Heart right ventricle (tissue), 16 donors: ENCODE data around the gene PCDHB12. TPM values are rescaled to one million over a fixed set of nuclear protein-coding genes. Genes with fewer than 3 reads are reported as not detected.
"Not testable (repeated sequence)": the region's sequence is repeated elsewhere in the genome, so short reads cannot be mapped to it uniquely, and the experiment has no call there.

Experiments used
- ATAC-seq, 8 donors: fragments of 200-7000 bp; cut with Tn5 transposase; one replicate each; pipeline ENCODE4 v1.9.1; 2020; ENCODE audit warnings: mild to moderate bottlenecking in 8 of 8, moderate library complexity in 8 of 8, moderate number of reproducible peaks in 1 of 8
- DNase-seq, 2 donors: peaks; one replicate each; pipeline ENCODE4 v3.0.0-alpha.2; 2020
- H3K27ac ChIP-seq, 10 donors: fragments of 200-600 bp; sonication (generic) in 2 of 10; one replicate each; pipeline versions ENCODE4 v1.5.0 to v1.8.0; 2020 to 2022; ENCODE audit warnings: mild to moderate bottlenecking in 3 of 10
- H3K27me3 ChIP-seq, 7 donors: fragments of 200-600 bp; one replicate each; pipeline ENCODE4 v1.8.0; 2021 to 2022; ENCODE audit warnings: mild to moderate bottlenecking in 2 of 7
- H3K36me3 ChIP-seq, 9 donors: fragments of 200-600 bp; sonication (generic) in 1 of 9; one replicate each; pipeline versions ENCODE4 v1.5.0 to v1.8.0; 2020 to 2022; ENCODE audit warnings: mild to moderate bottlenecking in 2 of 9
- H3K4me1 ChIP-seq, 9 donors: fragments of 200-600 bp; sonication (generic) in 1 of 9; one replicate each; pipeline versions ENCODE4 v1.5.0 to v1.8.0; 2020 to 2022; ENCODE audit warnings: mild to moderate bottlenecking in 4 of 9
- H3K4me3 ChIP-seq, 10 donors: fragments of 200-600 bp; sonication (generic) in 2 of 10; one replicate each; pipeline versions ENCODE4 v1.5.0 to v1.8.0; 2020 to 2022; ENCODE audit warnings: mild to moderate bottlenecking in 7 of 10, moderate library complexity in 2 of 10
- H3K9me3 ChIP-seq, 11 donors: fragments of 200-600 bp in 10 of 11; sonication (generic) in 2 of 11; one replicate each; pipeline versions ENCODE4 v1.5.0 to v1.8.0; 2013 to 2022; ENCODE audit warnings: mild to moderate bottlenecking in 2 of 11, control low read depth in 1 of 11, moderate library complexity in 1 of 11
- CTCF ChIP-seq, 9 donors: fragments of 200-600 bp; sonication (generic) in 2 of 9; IDR thresholded peaks; one replicate each; pipeline versions ENCODE4 v1.5.0 to v1.8.0; 2021 to 2022; ENCODE audit warnings: antibody characterized with exemption in 9 of 9, mild to moderate bottlenecking in 5 of 9, moderate library complexity in 1 of 9
- WGBS, 2 donors: extraction: QIAGEN DNeasy Blood & Tissue Kit; methylation state at CpG; one replicate each; pipeline ENCODE4 v1.1.7; 2013; ENCODE audit warnings: inconsistent platforms in 1 of 2; 5-methylcytosine and 5-hydroxymethylcytosine counted together
- intact Hi-C, 10 donors: fragments of 100-400 bp; cut with DNase I; formaldehyde crosslinking; loops; one replicate each; pipeline versions ENCODE4 v1.11.1 to v1.14.2; 2022
- polyA plus RNA-seq, 2 donors: library from polyadenylated mRNA; stranded (reverse); fragments of 200-250 nt; gene quantifications; one replicate each; pipeline ENCODE4 v1.2.3, GENCODE V29; 2013
- total RNA-seq, 10 donors: library from RNA; stranded (reverse); fragmentation: NEBNext Ultra II Directional in 3 of 10; extraction: Animal tissue kit (Norgen Biotek cat#: 25700) in 3 of 10; gene quantifications; one replicate each; pipeline versions ENCODE4 v1.2.1 to v1.2.4, GENCODE V29; 2021 to 2023
- donor health status: Arrhythmogenic right ventricular cardiomyopathy.
- donor health status: ischemic (EF 13 %, LVEDD 7.1; RV severe dilation, severe dysfunction).
- donor health status: healthy with polysubstance abuse.
- donor health status: DM: no; HTN: yes; CAD: no.
- donor health status: DM: no; HTN: no; CAD: no.
- donor health status: ischemic (EF 25% LVEDD 6.9; RV normal size, moderate dysfunction).
- donor health status: ischemic (EF 25% LVEDD 5.7; RV mildly dilated, moderate dysfunction).
- donor health status: healthy.
- donor health status: DM: yes; HTN: yes; CAD: no.
- donor health status: Ischemic cardiomyopathy.
- donor health status: ischemic (EF 35%, LVEDD 5.7; RV mildly dilated, moderate dysfunction).
- donor health status: nonischemic (EF 11% LVEDD 7.7; RV severe dilation, severe dysfunction).
- donor health status: DM: yes; HTN: yes; CAD: no.
- donor health status: PGD.
- donor health status: ischemic (EF 29% LVEDD 5.4; RV normal size, mild dysfunction).
- donor health status: nonischemic (EF 23%, LVEDD 6.1; RV moderate dilation, normal function).

PCDHB12 gene
- total and polyA plus RNA-seq, 12 donors = 0.51 to 1.7 (median 1.0) TPM

- DNase-seq, H3K27ac ChIP-seq, H3K4me1 ChIP-seq, H3K36me3 ChIP-seq, intact Hi-C loops: not testable (repeated sequence)
- 21 to 23% methylated on average over 12 to 14 of the region's 18 CpGs for WGBS, 2 donors
- ATAC-seq = peak in 6 of 8 donors; percentile 24 to 85 (median 64)
- Histone ChIP-seq H3K27me3 (peaks cover 0 to 77% (median 56%) of the 10 kb centered on the region in 7 donors), H3K4me3 (peak within 1 kb of the TSS in 2 of 10 donors; percentile 16 to 41), H3K9me3 (peaks cover 0 to 85% (median 7%) of the 10 kb centered on the region in 11 donors)
- TF ChIP-seq CTCF (IDR thresholded peaks at IDR 0.05) = peak in 7 of 9 donors; percentile 8 to 36 (median 16)
These were observed 30.8 kb upstream of the PCDHB12 start, which contains the start of gene PCDHB8 for GRCh38 chr5:141177577-141178191. Gene PCDHB8, plus strand, starts transcription at chr5:141177790. Its CDS starts 245 bp downstream, at chr5:141178035.

GRCh38 chr5:141179371-141179770 lies 29.1 kb upstream of the PCDHB12 start:
- peaks cover 0 to 84% (median 18%) of the 10 kb centered on the region in 11 donors for H3K9me3 ChIP-seq
- H3K4me3 ChIP-seq, H3K36me3 ChIP-seq, intact Hi-C loops, ATAC-seq, DNase-seq, H3K27ac ChIP-seq, H3K4me1 ChIP-seq: not testable (repeated sequence)
- H3K27me3 ChIP-seq = peaks cover 0 to 71% (median 61%) of the 10 kb centered on the region in 7 donors
- 35 to 37% methylated on average over 28 to 35 of the region's 39 CpGs for WGBS, 2 donors

GRCh38 chr5:141179876-141180275 lies 28.6 kb upstream of the PCDHB12 start:
- DNase-seq, H3K4me3 ChIP-seq, H3K27ac ChIP-seq, H3K4me1 ChIP-seq, H3K36me3 ChIP-seq, ATAC-seq: not testable (repeated sequence)
- 22 to 31% methylated on average over 19 to 22 of the region's 32 CpGs for WGBS, 2 donors
- Histone ChIP-seq H3K27me3 (peaks cover 0 to 72% (median 61%) of the 10 kb centered on the region in 7 donors), H3K9me3 (peaks cover 0 to 84% (median 18%) of the 10 kb centered on the region in 11 donors)
- intact Hi-C loops = loop anchor here in 3 of 10 donors (5.0 to 10.0 kb wide), 2 partner anchors 382 to 385 kb away; no protein-coding TSS in a partner anchor

GRCh38 chr5:141180313-141180712 lies 28.2 kb upstream of the PCDHB12 start:
- H3K9me3 ChIP-seq = peaks cover 0 to 84% (median 18%) of the 10 kb centered on the region in 11 donors

More at GRCh38 chr5:141180313-141180712, 28.2 kb upstream of the PCDHB12 start:
- WGBS, 2 donors = 41 to 45% methylated on average over 1 of the region's 1 CpG
- Histone ChIP-seq H3K4me1 (no peaks in the 10 kb centered on the region), H3K27me3 (peaks cover 0 to 72% (median 60%) of the 10 kb centered on the region in 7 donors), H3K36me3 (peaks cover 0 to 12% (median 0%) of the 10 kb centered on the region in 9 donors), H3K4me3 (no peak overlapping the region), H3K27ac (no peak overlapping the region)
- DNase-seq (no peak), ATAC-seq (no peak)
- intact Hi-C loops = loop anchor here in 3 of 10 donors (5.0 to 10.0 kb wide), 2 partner anchors 382 to 384 kb away; no protein-coding TSS in a partner anchor
- no peak for TF ChIP-seq CTCF (IDR thresholded peaks at IDR 0.05)
